ENCODE data around the gene AZIN2. TPM values are rescaled to one million over a fixed set of nuclear protein-coding genes. Genes with fewer than 3 reads are reported as not detected.

The AZIN2 gene
- total and polyA plus RNA-seq, 2 of the 8 experiments (the other 6 are each of a cell fraction or from before 2014, with no cell fraction given), result 0.22 to 0.91 TPM

- no peak overlapping the region for H3K4me2 ChIP-seq (ENCODE audit: insufficient read depth in 1 of 2, low read depth in 2 of 2, low read length in 2 of 2)
- H3K23me2 ChIP-seq (ENCODE audit: low read depth, low read length), result no peaks in the 10 kb centered on the region; the same call in 1 of the 2 replicates
- H2BK12ac ChIP-seq (ENCODE audit: low read depth, low read length), result no peak overlapping the region
- no peaks in the 10 kb centered on the region; the same call in 1 of the 2 replicates for H3K79me1 ChIP-seq (ENCODE audit: low read depth, low read length)
- no peaks in the 10 kb centered on the region for H3K9me3 ChIP-seq (ENCODE audit: insufficient read depth in 2 of 2, low read depth in 1 of 2, low read length in 1 of 2)
- H4K8ac ChIP-seq (ENCODE audit: extremely low read depth, insufficient read depth, low read length), result no peak overlapping the region
- no peak overlapping the region for H2AFZ ChIP-seq (ENCODE audit: low read length)
- DNase-seq (ENCODE audit: low read depth in 1 of 2, low spot score in 2 of 2) (no peak), FAIRE-seq (no peak)
- no peaks in the 10 kb centered on the region for H3K79me2 ChIP-seq (ENCODE audit: control insufficient read depth in 1 of 2, insufficient read depth in 2 of 2, low read length in 2 of 2)
- H2BK120ac ChIP-seq (replicated peaks; ENCODE audit: low read depth, low read length), result no peak overlapping the region
- ChIA-PET CTCF (ENCODE audit: partially characterized antibody) (interaction anchor here (0.6 to 2.6 kb wide), 6 partner anchors 10 to 24 kb away, joined by 3 to 11 read pairs (median 4); no protein-coding TSS in a partner anchor), POLR2A (ENCODE audit: partially characterized antibody) (interaction anchor here (1.9 to 2.2 kb wide), 2 partner anchors 19 kb away, joined by 6 to 7 read pairs; no protein-coding TSS in a partner anchor)
- peaks cover 0 to 4% (median 1%) of the 10 kb centered on the region in 4 experiments; a peak in 2 of 8 replicates for H3K36me3 ChIP-seq (ENCODE audit: control insufficient read depth in 2 of 4, insufficient read depth in 4 of 4, low read length in 3 of 4)
- H2BK5ac ChIP-seq (ENCODE audit: low read depth, low read length), result no peak overlapping the region
- H2AK5ac ChIP-seq (ENCODE audit: low read depth, low read length), result no peak overlapping the region; the same call in 1 of the 2 replicates
- no peaks in the 10 kb centered on the region for H3K27me3 ChIP-seq (replicated peaks in 1 of 4; ENCODE audit: control insufficient read depth in 3 of 4, extremely low read depth in 1 of 4, insufficient read depth in 3 of 4, low read length in 3 of 4)
- no peak overlapping the region for H2BK20ac ChIP-seq (ENCODE audit: low read length)
- H2BK15ac ChIP-seq (ENCODE audit: low read length), result no peak overlapping the region
- H4K20me1 ChIP-seq (replicated peaks in 1 of 2; ENCODE audit: control insufficient read depth in 1 of 2, insufficient read depth in 2 of 2, low read length in 2 of 2), result no peaks in the 10 kb centered on the region
- no peak overlapping the region for H3K4me3 ChIP-seq (ENCODE audit: extremely low read depth in 1 of 4, insufficient read depth in 2 of 4, low read depth in 3 of 4, low read length in 4 of 4)
- no peak overlapping the region for H3K27ac ChIP-seq (ENCODE audit: low read depth, low read length)
- no peak overlapping the region for H4K5ac ChIP-seq (ENCODE audit: insufficient read length, low read depth, low read length)
- no peak overlapping the region for H3K14ac ChIP-seq (ENCODE audit: insufficient read length)
- H3K9ac ChIP-seq (replicated peaks in 1 of 4; ENCODE audit: extremely low read depth in 1 of 4, low read depth in 3 of 4, low read length in 3 of 4), result no peak overlapping the region
- TF ChIP-seq KDM1A (IDR thresholded peaks at IDR 0.05; ENCODE audit: borderline replicate concordance, low read length), result no peak
- peaks cover 0 to 27% (median 19%) of the 10 kb centered on the region in 4 experiments; a peak in 6 of 7 replicates for H3K4me1 ChIP-seq (replicated peaks in 1 of 4; ENCODE audit: control insufficient read depth in 3 of 4, insufficient read depth in 4 of 4, low read length in 3 of 4)
- no peak overlapping the region for H3K23ac ChIP-seq (ENCODE audit: insufficient read length)
- H3K4ac ChIP-seq (replicated peaks; ENCODE audit: insufficient read length, low read depth, low read length), result no peak overlapping the region
- H3K18ac ChIP-seq (ENCODE audit: extremely low read depth, low read length), result no peak overlapping the region
- no peak overlapping the region for H4K91ac ChIP-seq (replicated peaks; ENCODE audit: insufficient read length, low read length)
- WGBS, 2 experiments (ENCODE audit: extremely low coverage in 1 of 2, insufficient coverage in 1 of 2, insufficient read length in 1 of 2, insufficient replicate concordance in 2 of 2, low coverage in 1 of 2, low lambda C conversion rate in 2 of 2, missing lambda C conversion rate in 1 of 2), result 88% methylated on average over 2 of the region's 2 CpGs; no CpG with 5 or more reads in 1 of the 2 experiments
- H3K56ac ChIP-seq (replicated peaks; ENCODE audit: insufficient read length, low read depth, low read length), result no peak overlapping the region
These were observed 81.2 kb downstream of the AZIN2 start for GRCh38 chr1:33162141-33162540.

Measured in H1 (cell line).